ENCODE measurements around the gene ZNF420.

Gene ZNF420

GRCh38 chr19:37087110-37087509, 8.9 kb downstream of the ZNF420 start (continued):
- 0 out of 2 replicates have a peak, but pooled peaks have one; percentile 40 for TF ChIP-seq ZNF580 (tag by site-specific recombination; IDR thresholded peaks at IDR 0.05)
- 0 out of 2 replicates have a peak, but pooled peaks have one; percentile 79 for TF ChIP-seq ZNF404 (tag by site-specific recombination; IDR thresholded peaks at IDR 0.05)
- TF ChIP-seq ZNF501 (tag by site-specific recombination; IDR thresholded peaks at IDR 0.05), result peak; percentile 65
- no peak for TF ChIP-seq ZNF112 (tag by site-specific recombination; IDR thresholded peaks at IDR 0.05)
- no peak for TF ChIP-seq ZNF792 (tag by site-specific recombination; IDR thresholded peaks at IDR 0.05)
- TF ChIP-seq ZNF585B (tag by site-specific recombination; IDR thresholded peaks at IDR 0.05), result no peak
- no peak for TF ChIP-seq ZNF658 (tag by site-specific recombination; IDR thresholded peaks at IDR 0.05)
- TF ChIP-seq ZNF664 (tag by site-specific recombination; IDR thresholded peaks at IDR 0.05), result peak; percentile 81
- TF ChIP-seq ZNF529 (tag by site-specific recombination; IDR thresholded peaks at IDR 0.05; ENCODE audit: insufficient replicate concordance), result peak; percentile 69
- TF ChIP-seq ZNF555 (tag by site-specific recombination; conservative IDR thresholded peaks at IDR 0.05), result peak; percentile 97
- peak; percentile 84 for TF ChIP-seq ZBTB8A (tag by site-specific recombination; IDR thresholded peaks at IDR 0.05)
- peak; percentile 84 for TF ChIP-seq ZXDB (tag by site-specific recombination; IDR thresholded peaks at IDR 0.05)
- TF ChIP-seq ZNF155 (tag by site-specific recombination; IDR thresholded peaks at IDR 0.05), result no peak
- 0 out of 2 replicates have a peak, but pooled peaks have one; percentile 54 for TF ChIP-seq ZNF639 (tag by site-specific recombination; IDR thresholded peaks at IDR 0.05)
- no peak for TF ChIP-seq ZBTB44 (tag by site-specific recombination; IDR thresholded peaks at IDR 0.05)

- Histone ChIP-seq H3K4me1 (ENCODE audit: control insufficient read depth, insufficient read depth, low read length) (no peaks in the 10 kb centered on the region), H3K27ac (ENCODE audit: extremely low read depth, low read depth, low read length) (no peak overlapping the region), H3K36me3 (ENCODE audit: control insufficient read depth in 2 of 2, insufficient read depth in 1 of 2, low read length in 2 of 2) (peaks cover 95 to 96% of the 10 kb centered on the region in 2 experiments), H3K4me3 (ENCODE audit: low read depth, low read length) (no peak overlapping the region), H3K9me3 (ENCODE audit: control insufficient read depth, insufficient read depth, low read depth, low read length) (peaks cover 28% of the 10 kb centered on the region)
- ChIA-PET POLR2A (no interaction called here), CTCF (no interaction called here)
- no peak for TF ChIP-seq HIC1 (tag by site-specific recombination; IDR thresholded peaks at IDR 0.05)
- TF ChIP-seq ZNF549 (tag by site-specific recombination; IDR thresholded peaks at IDR 0.05), result peak; percentile 49; the same call in 1 of the 2 replicates
- TF ChIP-seq ZBTB48 (tag by site-specific recombination; IDR thresholded peaks at IDR 0.05), result no peak
- no peak for TF ChIP-seq ZNF292 (tag by site-specific recombination; IDR thresholded peaks at IDR 0.05; ENCODE audit: borderline replicate concordance, low read depth)
- TF ChIP-seq ZBTB10 (tag by site-specific recombination; IDR thresholded peaks at IDR 0.05), result no peak
- TF ChIP-seq ZNF558 (tag by site-specific recombination; IDR thresholded peaks at IDR 0.05), result 0 out of 2 replicates have a peak, but pooled peaks have one; percentile 22
- TF ChIP-seq ZFP69B (tag by site-specific recombination; IDR thresholded peaks at IDR 0.05), result no peak
- TF ChIP-seq ZNF518A (tag by site-specific recombination; conservative IDR thresholded peaks at IDR 0.05; ENCODE audit: low read depth), result no peak
- TF ChIP-seq MZF1 (tag by site-specific recombination; IDR thresholded peaks at IDR 0.05; ENCODE audit: borderline replicate concordance), result no peak
These were observed 17.6 kb downstream of the ZNF420 start for GRCh38 chr19:37095859-37096258.
